ENCODE results near the gene RBM44. TPM values are rescaled to one million over a fixed set of nuclear protein-coding genes. Genes with fewer than 3 reads are reported as not detected.

RBM44 gene
- total RNA-seq, 4 donors from 2014 or later = 0.38 to 2.6 (median 1.7) TPM

DNA sequence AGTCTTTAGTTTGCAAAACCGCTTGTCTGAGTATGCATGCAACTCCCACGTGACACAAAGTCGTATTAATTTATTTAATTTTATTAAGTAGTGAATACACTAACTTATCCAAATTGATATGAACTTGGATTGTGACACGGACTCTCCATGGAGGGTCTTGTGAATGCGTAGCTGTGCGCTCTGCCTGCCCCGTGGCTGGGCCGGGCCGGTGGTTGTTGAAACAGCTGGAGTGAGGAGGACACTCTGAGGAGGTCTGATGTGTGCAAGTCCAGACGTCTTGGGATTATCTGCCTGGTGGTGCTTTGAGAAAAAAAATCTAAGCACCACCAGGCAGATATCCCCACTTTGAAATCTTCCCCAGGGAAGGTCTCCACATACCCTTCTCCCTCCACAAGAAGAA is 41.0 kb upstream of the RBM44 start:
- TF ChIP-seq, protein P1, sequence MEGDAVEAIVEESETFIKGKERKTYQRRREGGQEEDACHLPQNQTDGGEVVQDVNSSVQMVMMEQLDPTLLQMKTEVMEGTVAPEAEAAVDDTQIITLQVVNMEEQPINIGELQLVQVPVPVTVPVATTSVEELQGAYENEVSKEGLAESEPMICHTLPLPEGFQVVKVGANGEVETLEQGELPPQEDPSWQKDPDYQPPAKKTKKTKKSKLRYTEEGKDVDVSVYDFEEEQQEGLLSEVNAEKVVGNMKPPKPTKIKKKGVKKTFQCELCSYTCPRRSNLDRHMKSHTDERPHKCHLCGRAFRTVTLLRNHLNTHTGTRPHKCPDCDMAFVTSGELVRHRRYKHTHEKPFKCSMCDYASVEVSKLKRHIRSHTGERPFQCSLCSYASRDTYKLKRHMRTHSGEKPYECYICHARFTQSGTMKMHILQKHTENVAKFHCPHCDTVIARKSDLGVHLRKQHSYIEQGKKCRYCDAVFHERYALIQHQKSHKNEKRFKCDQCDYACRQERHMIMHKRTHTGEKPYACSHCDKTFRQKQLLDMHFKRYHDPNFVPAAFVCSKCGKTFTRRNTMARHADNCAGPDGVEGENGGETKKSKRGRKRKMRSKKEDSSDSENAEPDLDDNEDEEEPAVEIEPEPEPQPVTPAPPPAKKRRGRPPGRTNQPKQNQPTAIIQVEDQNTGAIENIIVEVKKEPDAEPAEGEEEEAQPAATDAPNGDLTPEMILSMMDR (IDR thresholded peaks at IDR 0.05; ENCODE audit: low read depth) = no peak

DNA sequence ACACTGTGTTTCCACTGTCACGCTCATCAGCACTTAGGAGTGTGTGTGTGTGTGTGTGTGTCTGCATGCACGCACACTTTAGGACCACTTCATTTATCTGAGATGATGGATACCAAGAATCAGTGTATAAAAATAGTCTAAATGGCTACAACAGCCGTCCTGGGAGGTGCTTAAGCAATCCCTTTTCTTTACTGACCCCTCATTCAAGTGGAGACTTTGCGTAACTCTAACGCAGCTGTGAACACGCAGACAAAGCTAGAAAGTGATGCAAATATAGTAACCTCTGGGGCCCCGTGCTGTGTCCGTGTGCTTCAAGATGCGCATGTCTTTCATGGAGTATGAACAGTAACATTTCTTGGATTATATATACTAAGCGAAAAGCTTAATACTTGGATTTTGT is 40.4 kb upstream of the RBM44 start:
- TF ChIP-seq, protein P1 (IDR thresholded peaks at IDR 0.05; ENCODE audit: low read depth) = no peak

DNA sequence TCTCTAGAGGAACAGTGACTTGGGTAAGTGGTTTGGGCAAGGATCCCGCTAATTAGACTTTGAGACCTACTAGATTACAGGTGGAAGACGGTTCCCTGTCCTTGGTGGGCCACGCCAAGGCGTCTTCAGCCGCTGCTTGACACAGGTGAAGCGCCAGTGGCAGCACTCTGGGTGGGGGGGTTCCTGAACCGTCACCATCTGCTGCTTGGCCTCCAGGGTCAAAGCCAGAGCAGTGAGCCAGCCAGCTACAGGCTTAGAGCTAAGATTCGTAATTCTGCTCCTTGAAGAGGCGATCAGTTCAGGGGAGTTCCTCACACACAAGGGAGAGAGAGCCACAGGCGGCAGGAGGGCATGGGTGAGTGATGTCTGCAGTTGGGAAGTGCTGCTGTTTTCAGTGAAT is 39.4 kb upstream of the RBM44 start:
- TF ChIP-seq, protein P1 (IDR thresholded peaks at IDR 0.05; ENCODE audit: low read depth) = no peak

DNA sequence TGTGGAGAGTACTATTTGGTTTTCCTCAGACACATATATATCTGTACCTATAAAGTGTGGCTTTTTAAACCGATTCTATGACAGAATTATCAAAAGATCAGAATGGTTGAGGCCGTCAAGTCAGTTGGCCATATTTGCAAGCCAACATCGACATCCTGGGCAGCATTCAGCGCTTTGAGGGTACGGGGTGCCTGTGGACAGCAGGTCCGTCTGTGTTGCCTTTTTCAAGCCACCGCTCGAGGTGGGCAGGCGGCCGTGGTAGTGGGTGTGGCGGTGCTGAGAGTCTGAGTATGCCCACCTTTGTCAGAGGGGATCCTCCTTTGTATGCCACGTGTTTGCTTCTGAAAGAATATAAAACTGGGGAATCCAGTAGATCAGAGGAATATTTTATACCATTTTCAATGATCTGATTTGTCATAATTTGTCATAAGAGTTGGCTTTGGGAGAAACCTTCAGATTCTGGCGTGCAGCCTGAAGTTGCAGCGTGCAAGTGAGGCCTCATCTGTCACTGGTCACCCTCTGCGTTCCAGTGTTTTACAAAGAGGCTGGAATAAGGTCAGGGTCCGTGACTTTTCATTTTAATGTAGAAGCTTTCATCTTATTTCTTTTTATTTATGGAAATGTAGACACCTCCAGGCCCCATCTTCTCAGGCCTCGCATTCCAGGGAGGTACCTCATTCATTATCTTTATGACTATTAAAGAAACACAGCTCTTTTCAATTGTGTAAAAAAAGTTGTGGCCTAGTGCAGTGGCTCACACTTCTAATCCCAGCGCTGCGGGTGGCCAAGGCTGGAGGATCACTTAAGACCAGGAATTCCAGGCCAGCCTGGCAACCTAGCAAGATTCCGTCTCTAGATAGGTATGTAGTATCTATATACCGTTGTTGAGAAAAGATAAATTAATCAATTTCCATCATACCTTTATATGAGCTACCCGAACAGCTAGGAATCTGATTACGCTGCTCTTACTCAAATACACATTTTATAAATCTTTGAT is 37.8 kb upstream of the RBM44 start:
- TF ChIP-seq, protein P1 (IDR thresholded peaks at IDR 0.05; ENCODE audit: low read depth) = no peak

DNA sequence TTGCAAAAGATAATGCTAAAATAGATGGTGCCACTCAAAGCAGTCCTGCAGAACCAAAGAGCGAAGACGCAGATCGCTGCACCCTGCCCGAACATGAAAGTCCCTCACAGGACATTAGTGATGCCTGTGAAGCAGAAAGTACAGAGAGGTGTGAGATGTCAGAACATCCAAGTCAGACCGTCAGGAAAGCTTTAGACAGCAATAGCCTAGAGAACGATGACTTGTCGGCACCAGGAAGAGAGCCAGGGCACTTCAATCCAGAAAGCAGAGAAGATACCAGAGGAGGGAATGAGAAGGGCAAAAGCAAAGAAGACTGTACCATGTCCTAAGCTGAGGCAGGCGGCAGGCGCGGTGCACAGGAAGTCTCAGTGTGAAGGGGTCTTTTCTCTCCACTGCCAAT is 34.8 kb upstream of the RBM44 start:
- TF ChIP-seq, protein P1 (IDR thresholded peaks at IDR 0.05; ENCODE audit: low read depth) = no peak

DNA sequence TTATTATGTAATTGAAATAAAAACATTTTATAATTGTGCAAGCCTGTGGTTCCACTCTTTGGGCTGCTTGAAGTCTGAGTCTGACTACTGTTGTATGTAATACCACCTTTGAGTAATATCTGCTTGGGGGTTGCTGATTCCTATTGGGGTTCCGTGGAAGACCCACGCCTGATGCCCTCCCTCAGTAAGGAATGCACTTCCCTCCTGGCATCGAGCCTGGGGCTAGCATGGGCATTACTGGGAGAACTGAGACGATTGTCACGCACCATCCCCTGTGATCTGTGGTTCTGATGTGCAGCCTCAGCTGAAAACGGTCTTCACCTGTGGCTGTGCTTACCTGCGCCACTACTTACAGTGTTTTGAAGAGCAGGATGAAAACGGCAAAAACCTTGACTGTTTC is 32.7 kb upstream of the RBM44 start:
- TF ChIP-seq, protein P1 (IDR thresholded peaks at IDR 0.05; ENCODE audit: low read depth) = no peak

DNA sequence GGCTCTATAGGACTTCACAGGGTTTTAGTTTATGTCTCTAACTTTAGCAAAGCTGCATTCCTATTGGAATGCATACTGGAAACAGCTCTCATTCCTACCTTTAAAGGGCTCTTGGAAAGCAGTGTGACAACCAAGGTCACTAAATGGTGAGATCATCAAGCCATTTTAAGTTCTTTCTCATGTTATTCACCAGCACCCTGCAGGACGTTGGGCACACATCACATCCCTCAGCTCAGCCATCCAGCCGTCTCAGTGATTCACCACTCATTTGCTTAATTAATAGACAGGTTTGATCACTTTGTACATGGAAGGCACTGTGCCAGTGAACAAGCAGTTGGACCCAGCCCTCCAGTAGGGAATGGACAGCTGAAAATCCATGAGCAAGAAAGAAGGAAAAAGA is 32.2 kb upstream of the RBM44 start:
- TF ChIP-seq, protein P1 (IDR thresholded peaks at IDR 0.05; ENCODE audit: low read depth) = no peak
